B cell (primary cell): ENCODE results near the gene ARHGEF7. TPM values are rescaled to one million over a fixed set of nuclear protein-coding genes. Genes with fewer than 3 reads are reported as not detected.

ENCODE experiments used
- ATAC-seq: fragments of 200-7000 bp; cut with Tn5 transposase; one replicate; pipeline ENCODE4 v1.10.0; 2021; ENCODE audit warnings: low read depth, mild to moderate bottlenecking, moderate number of reproducible peaks, moderate library complexity
- CTCF ChIA-PET: fragments of 350-600 bp; sonication (Branson Sonifier 250); formaldehyde crosslinking; loops from one replicate; lab custom pipeline; 2021; ENCODE audit warnings: antibody characterized with exemption, inconsistent platforms; lab: Charles Lee
- POLR2A ChIA-PET: fragments of 350-600 bp; sonication (Branson Sonifier 250); formaldehyde crosslinking; loops from one replicate; lab custom pipeline; 2021; ENCODE audit warnings: antibody characterized with exemption; lab: Charles Lee
- DNase-seq: peaks from one replicate; pipeline ENCODE4 v3.0.0; 2013
- H2AFZ ChIP-seq: 2 replicates; pipeline ENCODE4 v1.6.1; 2012; ENCODE audit warnings: mild to moderate bottlenecking, low read depth, low read length; ENCODE audit not compliant: insufficient read depth, poor library complexity, severe bottlenecking
- H3K27ac ChIP-seq, 2 donors: 1 replicate in 1 of 2; 2 replicates in 1 of 2; pipeline ENCODE4 v1.5.1; 2012 to 2013; ENCODE audit warnings: low read length in 2 of 2, mild to moderate bottlenecking in 2 of 2, moderate library complexity in 1 of 2
- H3K27me3 ChIP-seq, 4 experiments: fragments of 200-600 bp in 1 of 4; sonication (generic) in 1 of 4; replicated peaks in 1 of 4; 1 replicate in 2 of 4; 2 replicates in 2 of 4; pipeline versions ENCODE4 v1.6.1 to v1.7.0; 2013 to 2016; ENCODE audit warnings: low read length in 3 of 4, mild to moderate bottlenecking in 2 of 4, mixed read lengths in 1 of 4, moderate library complexity in 1 of 4; ENCODE audit not compliant: insufficient read depth in 4 of 4, control insufficient read depth in 3 of 4; ENCODE audit errors: control extremely low read depth in 1 of 4
- H3K36me3 ChIP-seq, 2 experiments: replicated peaks in 1 of 2; 1 replicate in 1 of 2; 2 replicates in 1 of 2; pipeline versions ENCODE4 v1.6.1 to v1.7.1; 2013; ENCODE audit warnings: low read length in 1 of 2; ENCODE audit not compliant: insufficient read depth in 2 of 2, control insufficient read depth in 1 of 2; ENCODE audit errors: control extremely low read depth in 1 of 2, extremely low read depth in 1 of 2
- H3K4me1 ChIP-seq, 2 donors: fragments of 200-600 bp in 1 of 2; sonication (generic) in 1 of 2; 1 replicate in 1 of 2; 2 replicates in 1 of 2; pipeline versions ENCODE4 v1.5.1 to v1.6.1; 2013 to 2017; ENCODE audit warnings: low read length in 2 of 2; ENCODE audit not compliant: control insufficient read depth in 2 of 2, insufficient read depth in 2 of 2
- H3K4me2 ChIP-seq: replicated peaks from 2 replicates; pipeline ENCODE3; 2012; ENCODE audit warnings: mild to moderate bottlenecking, low read depth, low read length; ENCODE audit not compliant: poor library complexity, severe bottlenecking
- H3K4me3 ChIP-seq, 5 experiments: fragments of 200-600 bp in 1 of 5; sonication (generic) in 1 of 5; 1 replicate in 3 of 5; 2 replicates in 2 of 5; pipeline versions ENCODE4 v1.5.1 to v1.7.0; 2011 to 2016; ENCODE audit warnings: low read length in 4 of 5, mild to moderate bottlenecking in 4 of 5, low read depth in 2 of 5, control low read depth in 1 of 5, moderate library complexity in 1 of 5; ENCODE audit not compliant: insufficient read depth in 1 of 5; ENCODE audit errors: control extremely low read depth in 1 of 5, extremely low read depth in 1 of 5
- H3K79me2 ChIP-seq: fragments of 200-600 bp; sonication (generic); one replicate; pipeline ENCODE4 v1.6.0; 2016; ENCODE audit warnings: low read length; ENCODE audit not compliant: control insufficient read depth, insufficient read depth
- H3K9ac ChIP-seq: fragments of 200-600 bp; sonication (generic); 2 replicates; pipeline ENCODE4 v1.6.1; 2017; ENCODE audit warnings: mild to moderate bottlenecking, low read length, moderate library complexity
- H3K9me3 ChIP-seq, 3 donors: one replicate each; pipeline versions ENCODE4 v1.6.1 to v1.7.1; 2013; ENCODE audit warnings: low read length in 2 of 3; ENCODE audit not compliant: control insufficient read depth in 2 of 3, insufficient read depth in 1 of 3; ENCODE audit errors: control extremely low read depth in 1 of 3
- H4K20me1 ChIP-seq: 2 replicates; pipeline ENCODE4 v1.6.0; 2012; ENCODE audit warnings: mild to moderate bottlenecking, low read length; ENCODE audit not compliant: insufficient read depth, control insufficient read depth, poor library complexity, severe bottlenecking
- H3K27ac Mint-ChIP-seq: one replicate; pipeline ENCODE4 v1.8.0; 2021; ENCODE audit warnings: mixed read lengths
- H3K27me3 Mint-ChIP-seq: one replicate; pipeline ENCODE4 v1.8.0; 2021; ENCODE audit warnings: mixed read lengths
- H3K4me1 Mint-ChIP-seq: one replicate; pipeline ENCODE4 v1.8.0; 2021; ENCODE audit warnings: mixed read lengths
- H3K4me3 Mint-ChIP-seq: one replicate; pipeline ENCODE4 v1.8.0; 2021; ENCODE audit warnings: mixed read lengths
- H3K9me3 Mint-ChIP-seq: one replicate; pipeline ENCODE4 v1.8.0; 2022; ENCODE audit warnings: mixed read lengths; ENCODE audit not compliant: insufficient read depth
- EZH2 ChIP-seq: IDR thresholded peaks from 2 replicates; pipeline ENCODE4 v1.6.1; 2012; ENCODE audit warnings: borderline replicate concordance, low read depth, mild to moderate bottlenecking, moderate library complexity, low read length; ENCODE audit not compliant: insufficient read depth, poor library complexity, severe bottlenecking
- WGBS: methylation state at CpG from one replicate; pipeline ENCODE4 v1.1.5; 2013; ENCODE audit warnings: missing lambda C conversion rate; ENCODE audit not compliant: insufficient coverage; 5-methylcytosine and 5-hydroxymethylcytosine counted together
- intact Hi-C: fragments of 100-400 bp; cut with micrococcal nuclease; formaldehyde crosslinking; loops from one replicate; pipeline ENCODE4 v1.10.0; 2022
- polyA plus RNA-seq: library from polyadenylated mRNA; depleted of rRNA; stranded (reverse); fragments of >200 nt; gene quantifications from 2 replicates; pipeline ENCODE4 v1.2.3, GENCODE V29; 2012
- total RNA-seq, 2 donors: library from RNA; stranded (reverse); fragments of 120-200 nt in 1 of 2; gene quantifications; 1 replicate in 1 of 2; 2 replicates in 1 of 2; pipeline versions ENCODE4 v1.2.3 to v1.2.4, GENCODE V29; 2013 to 2022
- TF ChIP-seq, protein P1 (sequence below): fragments of 200-600 bp; IDR thresholded peaks from one replicate; pipeline ENCODE4 v1.8.0; 2022; ENCODE audit warnings: antibody characterized with exemption, mild to moderate bottlenecking

ARHGEF7 gene
- total and polyA plus RNA-seq, 2 donors (not counting 1 experiment from before 2014, with no cell fraction given), result 62.3 to 125 TPM

DNA sequence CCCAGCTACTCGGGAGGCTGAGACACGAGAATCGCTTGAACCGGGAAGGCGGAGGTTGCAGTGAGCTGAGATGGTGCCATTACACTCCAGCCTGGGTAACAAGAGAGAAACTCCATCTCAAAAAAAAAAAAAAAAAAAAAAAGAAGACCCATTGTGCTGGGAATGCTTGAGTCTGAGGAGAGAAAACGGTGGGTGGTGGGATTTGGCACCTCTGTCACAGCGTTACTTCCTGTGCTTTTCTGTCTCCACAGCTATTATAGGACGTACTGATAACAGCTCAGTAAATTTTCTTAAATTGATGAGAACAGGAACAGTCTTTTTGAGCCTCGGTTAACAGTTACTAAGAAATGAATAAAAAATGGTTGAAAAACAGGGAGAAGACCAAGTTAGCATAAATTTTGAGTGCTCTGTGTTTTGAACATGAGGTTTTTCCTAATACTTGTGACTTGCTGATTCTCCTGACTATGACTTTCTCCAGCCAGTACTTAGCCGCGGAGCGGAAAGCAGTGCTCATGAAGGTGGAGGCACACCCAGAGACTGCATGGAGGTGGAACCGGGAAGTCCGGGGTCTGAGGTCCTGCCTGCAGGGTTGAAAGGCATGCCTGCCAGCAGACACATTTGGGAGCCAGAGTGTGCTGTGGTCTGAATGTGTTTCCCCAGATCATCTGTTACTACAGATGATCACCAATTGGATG is 150.0 kb downstream of the ARHGEF7 start:
- 99% methylated on average over 9 of the region's 14 CpGs for WGBS
- Histone ChIP-seq H3K9ac (no peak overlapping the region), H3K4me3 (no peak overlapping the region), H3K4me2 (no peak overlapping the region), H3K4me1 (no peaks in the 10 kb centered on the region), H3K9me3 (no peaks in the 10 kb centered on the region), H3K27ac (no peak overlapping the region), H3K79me2 (peaks cover 13% of the 10 kb centered on the region), H4K20me1 (peaks cover 22% of the 10 kb centered on the region), H3K36me3 (peaks cover 0 to 43% of the 10 kb centered on the region in 2 experiments), H3K27me3 (no peaks in the 10 kb centered on the region), H2AFZ (no peak overlapping the region)
- DNase-seq (no peak), ATAC-seq (no peak)
- H3K9me3 Mint-ChIP-seq, result no peaks in the 10 kb centered on the region
- intact Hi-C loops, result no loop called here
- no peaks in the 10 kb centered on the region for H3K4me1 Mint-ChIP-seq
- H3K27ac Mint-ChIP-seq, result no peak overlapping the region
- POLR2A ChIA-PET, result no interaction called here
- TF ChIP-seq, protein P1, sequence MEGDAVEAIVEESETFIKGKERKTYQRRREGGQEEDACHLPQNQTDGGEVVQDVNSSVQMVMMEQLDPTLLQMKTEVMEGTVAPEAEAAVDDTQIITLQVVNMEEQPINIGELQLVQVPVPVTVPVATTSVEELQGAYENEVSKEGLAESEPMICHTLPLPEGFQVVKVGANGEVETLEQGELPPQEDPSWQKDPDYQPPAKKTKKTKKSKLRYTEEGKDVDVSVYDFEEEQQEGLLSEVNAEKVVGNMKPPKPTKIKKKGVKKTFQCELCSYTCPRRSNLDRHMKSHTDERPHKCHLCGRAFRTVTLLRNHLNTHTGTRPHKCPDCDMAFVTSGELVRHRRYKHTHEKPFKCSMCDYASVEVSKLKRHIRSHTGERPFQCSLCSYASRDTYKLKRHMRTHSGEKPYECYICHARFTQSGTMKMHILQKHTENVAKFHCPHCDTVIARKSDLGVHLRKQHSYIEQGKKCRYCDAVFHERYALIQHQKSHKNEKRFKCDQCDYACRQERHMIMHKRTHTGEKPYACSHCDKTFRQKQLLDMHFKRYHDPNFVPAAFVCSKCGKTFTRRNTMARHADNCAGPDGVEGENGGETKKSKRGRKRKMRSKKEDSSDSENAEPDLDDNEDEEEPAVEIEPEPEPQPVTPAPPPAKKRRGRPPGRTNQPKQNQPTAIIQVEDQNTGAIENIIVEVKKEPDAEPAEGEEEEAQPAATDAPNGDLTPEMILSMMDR, result no peak
- no peak for TF ChIP-seq EZH2
- no peak overlapping the region for H3K4me3 Mint-ChIP-seq
- CTCF ChIA-PET, result no interaction called here
- H3K27me3 Mint-ChIP-seq, result no peaks in the 10 kb centered on the region

DNA sequence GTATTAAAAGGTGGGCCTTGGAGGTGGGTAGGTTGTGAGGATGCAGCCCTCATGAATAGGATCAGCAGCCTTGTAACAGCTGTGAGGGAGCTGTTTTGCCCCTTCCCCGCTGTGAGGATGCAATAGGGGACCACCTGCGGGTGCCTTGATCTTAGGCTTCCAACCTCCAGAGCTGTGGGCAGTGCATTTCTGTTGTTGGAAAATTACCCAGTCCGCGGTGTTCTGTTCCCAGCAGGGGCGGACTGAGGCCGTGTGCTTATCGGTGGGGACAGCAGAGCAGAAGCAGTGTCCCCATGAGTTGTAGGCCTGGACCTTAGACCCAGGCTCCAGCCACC is 150.6 kb downstream of the ARHGEF7 start:
- no peak overlapping the region for H3K27ac ChIP-seq
- H4K20me1 ChIP-seq, result peaks cover 24% of the 10 kb centered on the region
- no peak overlapping the region for H3K4me3 ChIP-seq
- no peak for ATAC-seq
- H3K36me3 ChIP-seq, result peaks cover 0 to 48% of the 10 kb centered on the region in 2 experiments
- no peak overlapping the region for H3K4me3 Mint-ChIP-seq
- ChIA-PET POLR2A (no interaction called here), CTCF (no interaction called here)
- WGBS, result over 99% methylated on average over 7 of the region's 7 CpGs
- H3K4me2 ChIP-seq, result no peak overlapping the region
- TF ChIP-seq, protein P1, result no peak
- TF ChIP-seq EZH2, result no peak
- H3K9me3 Mint-ChIP-seq, result no peaks in the 10 kb centered on the region
- peaks cover 13% of the 10 kb centered on the region for H3K79me2 ChIP-seq
- H3K27me3 Mint-ChIP-seq, result no peaks in the 10 kb centered on the region
- no peak overlapping the region for H3K9ac ChIP-seq
- H3K4me1 ChIP-seq, result no peaks in the 10 kb centered on the region
- intact Hi-C loops, result no loop called here
- DNase-seq, result no peak
- H3K4me1 Mint-ChIP-seq, result no peaks in the 10 kb centered on the region
- no peak overlapping the region for H2AFZ ChIP-seq
- H3K27me3 ChIP-seq, result no peaks in the 10 kb centered on the region
- no peak overlapping the region for H3K27ac Mint-ChIP-seq
- no peaks in the 10 kb centered on the region for H3K9me3 ChIP-seq
